Measurements from ENCODE around the gene ZNF385C. TPM values are rescaled to one million over a fixed set of nuclear protein-coding genes. Genes with fewer than 3 reads are reported as not detected.

ZNF385C gene
- total RNA-seq, 1 experiment from 2014 or later, result 3.7 TPM

GRCh38 chr17:42051645-42052044 is 46.6 kb downstream of the ZNF385C start (continued):
- TF ChIP-seq NFE2L1 (CRISPR knock-in tag; IDR thresholded peaks at IDR 0.05), result no peak

- POLR2A ChIA-PET, result interaction anchor here (0.7 kb wide), 1 partner anchor 121 kb away, joined by 10 read pairs; the partner anchor contains the start of gene ODAD4
- peaks cover 9% of the 10 kb centered on the region for H3K27me3 Mint-ChIP-seq (ENCODE audit: low read depth)
These were observed 47.3 kb downstream of the ZNF385C start for GRCh38 chr17:42051013-42051400.

More at GRCh38 chr17:42051013-42051400, 47.3 kb downstream of the ZNF385C start:
- CTCF ChIA-PET, result interaction anchor here (0.6 to 2.1 kb wide), 15 partner anchors 9 to 134 kb away, joined by 3 to 21 read pairs (median 3); partner anchors contain the start of genes DNAJC7, KAT2A, NKIRAS2 and ZNF385C
- Mint-ChIP-seq H3K36me3 (no peaks in the 10 kb centered on the region), H3K4me1 (peaks cover 46% of the 10 kb centered on the region), H3K9me3 (no peaks in the 10 kb centered on the region), H3K27ac (no peak overlapping the region), H3K4me3 (peak overlapping the region; percentile 76)
- ATAC-seq (no peak; the same call in 1 of the 2 replicates), DNase-seq (ENCODE audit: low spot score) (no peak)
- TF ChIP-seq ZNF671 (CRISPR knock-in tag; IDR thresholded peaks at IDR 0.05) (no peak), STAT6 (CRISPR knock-in tag; conservative IDR thresholded peaks at IDR 0.05; ENCODE audit: low read depth) (no peak), PREB (CRISPR knock-in tag; IDR thresholded peaks at IDR 0.05; ENCODE audit: borderline replicate concordance) (no peak), GABPB1 (CRISPR knock-in tag; IDR thresholded peaks at IDR 0.05) (no peak), EMX1 (CRISPR knock-in tag; IDR thresholded peaks at IDR 0.05) (no peak), JUN (CRISPR knock-in tag; IDR thresholded peaks at IDR 0.05) (no peak), NFE2L1 (CRISPR knock-in tag; IDR thresholded peaks at IDR 0.05) (no peak), ZBTB43 (CRISPR knock-in tag; IDR thresholded peaks at IDR 0.05) (no peak), IRF1 (CRISPR knock-in tag; IDR thresholded peaks at IDR 0.05) (no peak), ZBTB21 (CRISPR knock-in tag; IDR thresholded peaks at IDR 0.05; ENCODE audit: borderline replicate concordance) (no peak), ZNF532 (CRISPR knock-in tag; IDR thresholded peaks at IDR 0.05; ENCODE audit: borderline replicate concordance) (no peak), RORB (CRISPR knock-in tag; IDR thresholded peaks at IDR 0.05) (no peak), ATF2 (CRISPR knock-in tag; IDR thresholded peaks at IDR 0.05; ENCODE audit: borderline replicate concordance, low read depth) (no peak), AR (CRISPR knock-in tag; IDR thresholded peaks at IDR 0.05) (no peak), ATF6 (CRISPR knock-in tag; IDR thresholded peaks at IDR 0.05) (no peak)
